ENCODE data around the gene USP53. TPM values are rescaled to one million over a fixed set of nuclear protein-coding genes. Genes with fewer than 3 reads are reported as not detected.

USP53 gene
- total RNA-seq, 4 donors from 2014 or later: 162 to 204 (median 167) TPM

DNA sequence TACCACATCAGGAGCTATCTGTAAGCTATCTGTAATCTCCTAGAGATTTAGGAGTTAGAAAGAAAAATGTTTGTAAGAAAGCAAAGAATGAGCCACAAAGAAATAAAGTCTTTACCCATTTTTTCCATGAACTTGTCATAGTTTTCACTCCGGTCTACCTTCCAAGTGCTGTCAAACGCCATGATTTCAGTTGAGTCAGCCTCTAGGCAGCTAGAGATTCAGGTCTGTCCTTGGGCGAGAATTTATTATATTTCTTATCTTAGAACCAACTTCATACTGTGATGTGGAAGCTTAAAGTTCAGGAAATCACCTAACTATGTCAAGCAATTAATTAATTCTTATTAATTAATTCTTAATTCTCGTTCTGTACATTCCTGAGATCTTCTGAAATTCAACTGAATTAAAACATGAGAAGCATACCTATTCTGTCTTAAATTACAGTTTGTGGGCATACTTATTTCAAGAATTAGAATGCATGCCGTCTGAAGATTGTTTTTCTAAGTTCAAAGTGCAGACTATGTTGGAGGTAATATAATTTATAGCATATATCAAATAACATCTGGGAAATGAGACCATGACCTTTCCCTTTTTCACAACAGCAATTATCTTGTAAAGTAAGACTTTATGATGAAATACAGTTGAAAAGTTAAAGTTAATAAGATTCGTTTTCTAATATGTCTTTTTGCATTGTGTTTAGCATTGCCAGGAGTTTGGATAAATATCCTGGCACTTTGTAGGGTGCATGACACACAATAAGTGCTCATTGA is 109.6 kb downstream of the USP53 start, which contains the start of gene FABP2:
Gene FABP2, minus strand, starts transcription at position 218 of the 767 bp plus-strand sequence. Its CDS starts 36 bp downstream, at position 182.
- TF ChIP-seq, protein P1, sequence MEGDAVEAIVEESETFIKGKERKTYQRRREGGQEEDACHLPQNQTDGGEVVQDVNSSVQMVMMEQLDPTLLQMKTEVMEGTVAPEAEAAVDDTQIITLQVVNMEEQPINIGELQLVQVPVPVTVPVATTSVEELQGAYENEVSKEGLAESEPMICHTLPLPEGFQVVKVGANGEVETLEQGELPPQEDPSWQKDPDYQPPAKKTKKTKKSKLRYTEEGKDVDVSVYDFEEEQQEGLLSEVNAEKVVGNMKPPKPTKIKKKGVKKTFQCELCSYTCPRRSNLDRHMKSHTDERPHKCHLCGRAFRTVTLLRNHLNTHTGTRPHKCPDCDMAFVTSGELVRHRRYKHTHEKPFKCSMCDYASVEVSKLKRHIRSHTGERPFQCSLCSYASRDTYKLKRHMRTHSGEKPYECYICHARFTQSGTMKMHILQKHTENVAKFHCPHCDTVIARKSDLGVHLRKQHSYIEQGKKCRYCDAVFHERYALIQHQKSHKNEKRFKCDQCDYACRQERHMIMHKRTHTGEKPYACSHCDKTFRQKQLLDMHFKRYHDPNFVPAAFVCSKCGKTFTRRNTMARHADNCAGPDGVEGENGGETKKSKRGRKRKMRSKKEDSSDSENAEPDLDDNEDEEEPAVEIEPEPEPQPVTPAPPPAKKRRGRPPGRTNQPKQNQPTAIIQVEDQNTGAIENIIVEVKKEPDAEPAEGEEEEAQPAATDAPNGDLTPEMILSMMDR (IDR thresholded peaks at IDR 0.05; ENCODE audit: low read depth): no peak

DNA sequence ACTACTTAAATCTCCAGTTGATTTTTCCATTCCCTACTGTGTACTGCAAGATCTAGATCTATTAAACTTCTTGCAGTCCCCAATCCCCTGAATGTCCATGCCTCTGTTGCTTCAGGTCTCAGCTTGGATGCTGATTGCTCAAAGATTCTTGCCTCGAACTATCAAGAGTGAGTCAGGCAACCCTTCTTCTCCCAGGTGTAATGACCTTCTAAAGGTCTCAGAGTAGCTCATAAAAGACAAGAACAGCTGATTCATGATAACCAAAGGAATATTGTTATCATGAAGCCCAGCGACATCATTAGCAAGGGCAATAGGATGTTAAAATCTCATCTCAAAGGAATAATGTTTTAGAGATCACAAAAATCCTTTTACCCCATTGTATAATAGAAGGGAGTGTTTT is 116.2 kb downstream of the USP53 start:
- TF ChIP-seq, protein P1 (IDR thresholded peaks at IDR 0.05; ENCODE audit: low read depth): no peak

- TF ChIP-seq, protein P1 (IDR thresholded peaks at IDR 0.05; ENCODE audit: low read depth): no peak
Measured at GRCh38 chr4:119329835-119330620, 117.5 kb downstream of the USP53 start.

- TF ChIP-seq, protein P1 (IDR thresholded peaks at IDR 0.05; ENCODE audit: low read depth): no peak
Measured at GRCh38 chr4:119337010-119337409, 124.5 kb downstream of the USP53 start.

Other genes with a start within 250 kb of the USP53 start
- under 1 TPM in 2 of 4 donors, not detected in 2; 0.17 to 0.44 TPM for gene MYOZ2, start 76.9 kb upstream of the USP53 start, total RNA-seq
- gene FABP2, start 109.4 kb downstream of the USP53 start, total RNA-seq: not detected